Ishikawa (cell line): ENCODE results near the gene EIF1AD.

Source experiments
- CEBPB ChIP-seq: IDR thresholded peaks from 2 replicates; pipeline ENCODE4 v1.6.1; 2012
- EGR1 ChIP-seq: IDR thresholded peaks from 2 replicates; pipeline ENCODE4 v1.6.1; 2012
- EP300 ChIP-seq: IDR thresholded peaks from 2 replicates; pipeline ENCODE4 v1.6.1; 2012; ENCODE audit warnings: borderline replicate concordance
- FOXM1 ChIP-seq: IDR thresholded peaks from 2 replicates; pipeline ENCODE4 v1.6.1; 2012; ENCODE audit warnings: low read depth, borderline replicate concordance
- MAX ChIP-seq: IDR thresholded peaks from 2 replicates; pipeline ENCODE4 v1.6.1; 2012
- RAD21 ChIP-seq: IDR thresholded peaks from 2 replicates; pipeline ENCODE4 v1.6.1; 2012; ENCODE audit warnings: low read depth
- REST ChIP-seq: IDR thresholded peaks from 2 replicates; pipeline ENCODE4 v1.6.1; 2012; ENCODE audit warnings: low read depth, mild to moderate bottlenecking
- TAF1 ChIP-seq: IDR thresholded peaks from 2 replicates; pipeline ENCODE4 v1.6.1; 2012; ENCODE audit warnings: low read depth, mild to moderate bottlenecking
- YY1 ChIP-seq: IDR thresholded peaks from 2 replicates; pipeline ENCODE4 v1.6.1; 2012; ENCODE audit warnings: low read depth

GRCh38 chr11:65988791-65989592, 13.0 kb downstream of the EIF1AD start:
- TF ChIP-seq CEBPB: no peak
- no peak for TF ChIP-seq TAF1
- TF ChIP-seq REST: no peak
- no peak for TF ChIP-seq MAX
- TF ChIP-seq RAD21: peak; percentile 97
- no peak for TF ChIP-seq YY1
- no peak for TF ChIP-seq EGR1
- TF ChIP-seq EP300: no peak
- TF ChIP-seq FOXM1: no peak
